ENCODE results near the gene GUCA2A. TPM values are rescaled to one million over a fixed set of nuclear protein-coding genes. Genes with fewer than 3 reads are reported as not detected.

GUCA2A gene
- total and polyA plus RNA-seq, 9 of the 15 experiments (the other 6 are each of a cell fraction or from before 2014, with no cell fraction given), result not detected

GRCh38 chr1:42152119-42152518 is 12.4 kb downstream of the GUCA2A start (continued):
- TF ChIP-seq ZNF318 (IDR thresholded peaks at IDR 0.05; ENCODE audit: borderline replicate concordance in 1 of 2, low read depth in 1 of 2), result no peak

DNA sequence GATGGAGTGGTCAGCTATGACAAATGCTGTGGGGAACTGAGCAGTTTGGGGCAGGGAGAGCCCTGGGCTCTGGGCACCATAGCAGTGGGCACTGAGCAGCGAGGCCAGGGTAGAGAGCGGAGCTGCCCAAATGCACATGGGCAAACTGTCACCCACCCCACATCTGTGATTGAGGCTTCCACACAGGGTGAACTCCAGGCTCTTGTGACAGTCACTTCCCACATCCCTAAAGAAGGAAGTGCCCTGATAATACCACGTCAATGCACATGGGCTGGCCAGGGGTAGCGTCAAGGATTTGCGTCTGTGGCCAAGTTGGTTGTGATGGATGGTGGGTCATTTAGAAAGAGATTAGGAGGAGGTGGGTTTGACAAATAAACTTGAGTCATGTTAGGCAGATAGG is 13.9 kb downstream of the GUCA2A start:
- no peaks in the 10 kb centered on the region for H3K9me3 ChIP-seq (replicated peaks; ENCODE audit: control insufficient read depth, insufficient read depth, low read depth, low read length)
- no peaks in the 10 kb centered on the region for H3K9me1 ChIP-seq (ENCODE audit: control insufficient read depth, insufficient read depth, low read length)
- H2AFZ ChIP-seq (ENCODE audit: low read depth, low read length), result no peak overlapping the region
- CTCF ChIA-PET (ENCODE audit: low intra/inter-chr PET ratio), result no interaction called here
- peaks cover 0 to 8% of the 10 kb centered on the region in 2 experiments; a peak in 1 of 5 replicates for H3K4me1 ChIP-seq (replicated peaks in 1 of 2; ENCODE audit: control insufficient read depth in 2 of 2, insufficient read depth in 2 of 2, low read length in 2 of 2)
- POLR2A ChIA-PET, result interaction anchor here (0.6 kb wide), 1 partner anchor 17 kb away, joined by 4 read pairs; no protein-coding TSS in a partner anchor
- H3K36me3 ChIP-seq (ENCODE audit: control insufficient read depth, insufficient read depth, low read length), result no peaks in the 10 kb centered on the region
- no peaks in the 10 kb centered on the region; the same call in none of the 2 replicates for H4K20me1 ChIP-seq (replicated peaks; ENCODE audit: control insufficient read depth, insufficient read depth, low read length)
- no peak overlapping the region for H3K9ac ChIP-seq (ENCODE audit: insufficient read depth in 1 of 2, low read depth in 2 of 2, low read length in 2 of 2)
- no peaks in the 10 kb centered on the region for H3K79me2 ChIP-seq (ENCODE audit: control insufficient read depth, insufficient read depth, low read length)
- no peak for ATAC-seq
- no peak overlapping the region for H3K27ac ChIP-seq (ENCODE audit: extremely low read depth, low read depth, low read length)
- intact Hi-C loops (cut with micrococcal nuclease), result no loop called here
- no peak for TF ChIP-seq GMEB1 (CRISPR knock-in tag; IDR thresholded peaks at IDR 0.05)
- TF ChIP-seq SPI1 (IDR thresholded peaks at IDR 0.05; ENCODE audit: borderline replicate concordance, low read depth, low read length), result peak; percentile 39; the same call in 1 of the 2 replicates
- no TSS peak for BruUV-seq (replicated peaks)
- H3K4me2 ChIP-seq (ENCODE audit: insufficient read depth, low read length), result no peak overlapping the region
- WGBS (ENCODE audit: insufficient coverage, low coverage, missing lambda C conversion rate), result 5% methylated on average over 5 of the region's 5 CpGs
- FAIRE-seq, result no peak
- H3K4me3 ChIP-seq, result no peak overlapping the region
- peaks cover 28 to 63% of the 10 kb centered on the region in 2 experiments; a peak in 4 of 5 replicates for H3K27me3 ChIP-seq (ENCODE audit: control insufficient read depth in 2 of 2, insufficient read depth in 2 of 2, low read length in 2 of 2)
- DNase-seq (ENCODE audit: extremely low read depth in 1 of 4, low spot score in 3 of 4), result no peak
- in situ Hi-C loops (cut with MboI), result no loop called here

Data from K562 (cell line).